K562 (cell line): Measurements from ENCODE around the gene GP1BB. TPM values are rescaled to one million over a fixed set of nuclear protein-coding genes. Genes with fewer than 3 reads are reported as not detected.

Experiments
- BDP1 ChIP-seq: IDR thresholded peaks from 3 replicates; pipeline ENCODE4 v1.6.1; 2011; ENCODE audit not compliant: insufficient read length, insufficient read depth
- ELF4 ChIP-seq: fragments of 450-650 bp; formaldehyde crosslinking; IDR thresholded peaks from 2 replicates; pipeline ENCODE4 v1.4.0; 2022; ENCODE audit warnings: missing genetic modification characterization
- HSF4 ChIP-seq: fragments of 250-450 bp; sonication (Bioruptor Pico); IDR thresholded peaks from 2 replicates; pipeline ENCODE4 v2.1.2; 2022; ENCODE audit warnings: mild to moderate bottlenecking, moderate library complexity, borderline replicate concordance
- MTF1 ChIP-seq: fragments of 250-450 bp; sonication (Bioruptor Pico); IDR thresholded peaks from 2 replicates; pipeline ENCODE4 v1.9.0; 2021; ENCODE audit warnings: moderate library complexity, mild to moderate bottlenecking, inconsistent platforms, borderline replicate concordance
- NR4A1 ChIP-seq, 2 experiments: fragments of 250-450 bp in 1 of 2; fragments of 450-650 bp in 1 of 2; sonication (Bioruptor Pico) in 1 of 2; IDR thresholded peaks; 2 replicates each; pipeline versions ENCODE4 v1.4.0 to v1.6.1; 2016 to 2020; ENCODE audit warnings: mild to moderate bottlenecking in 2 of 2, missing compliant biosample characterization in 1 of 2, missing genetic modification characterization in 1 of 2, moderate library complexity in 1 of 2
- POLR2B ChIP-seq: fragments of 450-650 bp; IDR thresholded peaks from 2 replicates; pipeline ENCODE4 v1.6.1; 2018; ENCODE audit warnings: low read depth; ENCODE audit not compliant: partially characterized antibody
- POLR2G ChIP-seq: fragments of 200-400 bp; formaldehyde crosslinking; IDR thresholded peaks from 2 replicates; pipeline ENCODE4 v1.6.1; 2017; ENCODE audit warnings: low read depth, mild to moderate bottlenecking, antibody characterized with exemption, low read length, moderate library complexity
- RBFOX2 ChIP-seq: fragments of 200-400 bp; formaldehyde crosslinking; IDR thresholded peaks from 2 replicates; pipeline ENCODE4 v1.6.1; 2017; ENCODE audit warnings: low read depth, mild to moderate bottlenecking, low read length, moderate library complexity
- SMARCE1 ChIP-seq: fragments of 450-650 bp; IDR thresholded peaks from 2 replicates; pipeline ENCODE4 v1.7.1; 2016; ENCODE audit warnings: mild to moderate bottlenecking
- TBL1XR1 ChIP-seq, 2 experiments: IDR thresholded peaks; 2 replicates each; pipeline ENCODE4 v1.6.1; 2012; ENCODE audit warnings: improper control_type of control experiment in 2 of 2, low read length in 2 of 2, mild to moderate bottlenecking in 1 of 2
- TCF7L2 ChIP-seq: fragments of 150-350 bp; IDR thresholded peaks from 2 replicates; pipeline ENCODE4 v1.6.1; 2016; ENCODE audit warnings: low read depth, mild to moderate bottlenecking, low read length, moderate library complexity
- XRCC5 ChIP-seq: fragments of 200-400 bp; formaldehyde crosslinking; IDR thresholded peaks from 2 replicates; pipeline ENCODE4 v1.6.1; 2017; ENCODE audit warnings: low read depth, mild to moderate bottlenecking, low read length
- ZKSCAN1 ChIP-seq: fragments of 150-350 bp; IDR thresholded peaks from 2 replicates; pipeline ENCODE4 v1.6.1; 2016; ENCODE audit warnings: low read depth, low read length
- ZNF586 ChIP-seq: fragments of 450-650 bp; formaldehyde crosslinking; conservative IDR thresholded peaks from 2 replicates; pipeline ENCODE4 v1.4.0; 2020; ENCODE audit warnings: mild to moderate bottlenecking, moderate library complexity
- ZNF76 ChIP-seq: fragments of 250-450 bp; sonication (Bioruptor Pico); IDR thresholded peaks from 2 replicates; pipeline ENCODE4 v1.4.0; 2020; ENCODE audit warnings: mild to moderate bottlenecking, moderate library complexity, borderline replicate concordance
- ZNF77 ChIP-seq: fragments of 250-450 bp; sonication (Bioruptor Pico); IDR thresholded peaks from 2 replicates; pipeline ENCODE4 v1.5.0; 2020
- polyA plus RNA-seq, 8 experiments: library from polyadenylated mRNA; depleted of rRNA in 4 of 8; stranded (reverse) in 5 of 8; unstranded in 3 of 8; fragments of >200 nt; fragmentation: Nextera tagmentation in 2 of 8; fragmentation: Illumina TruSeq in 1 of 8; extraction: Ambion mirVana in 2 of 8; extraction: Trizol in 1 of 8; gene quantifications; 2 replicates each; pipeline versions ENCODE4 v1.2.1 to v1.2.3, GENCODE V29; 2011 to 2014; ENCODE audit warnings: inconsistent platforms in 1 of 8, missing spikeins in 1 of 8
- total RNA-seq, 7 experiments: library from RNA; depleted of rRNA in 6 of 7; stranded (reverse); fragments of >200 nt in 6 of 7; fragmentation: Illumina TruSeq in 2 of 7; extraction: Trizol in 2 of 7; gene quantifications; 2 replicates each; pipeline versions ENCODE4 v1.2.1 to v1.2.3, GENCODE V29; 2011 to 2021; ENCODE audit warnings: low replicate concordance in 1 of 7
- TF ChIP-seq, protein P1 (sequence below): fragments of 250-450 bp; sonication (Bioruptor Pico); IDR thresholded peaks from 2 replicates; pipeline ENCODE4 v1.9.0; 2021; ENCODE audit warnings: mild to moderate bottlenecking, inconsistent platforms
- TF ChIP-seq, protein P2 (sequence below), 2 experiments: fragments of 200-800 bp in 1 of 2; sonication (Bioruptor generic) in 1 of 2; sonication (generic) in 1 of 2; formaldehyde crosslinking in 1 of 2; IDR thresholded peaks in 1 of 2; conservative IDR thresholded peaks in 1 of 2; 2 replicates each; pipeline versions ENCODE4 v1.5.0 to v1.6.1; 2016 to 2020; ENCODE audit warnings: missing compliant biosample characterization in 1 of 2, missing genetic modification characterization in 1 of 2, missing genetic modification reagents in 1 of 2
- TF ChIP-seq, protein P3 (sequence below): fragments of 450-650 bp; conservative IDR thresholded peaks from 2 replicates; pipeline ENCODE4 v1.6.1; 2016; ENCODE audit warnings: missing genetic modification characterization, low read depth, mild to moderate bottlenecking, control low read depth, missing compliant biosample characterization
- TF ChIP-seq, protein P4 (sequence below): conservative IDR thresholded peaks from 2 replicates; pipeline ENCODE4 v1.6.1; 2011; ENCODE audit warnings: low read depth, mild to moderate bottlenecking, low read length; ENCODE audit not compliant: control insufficient read depth

The GP1BB gene
- total and polyA plus RNA-seq, 9 of the 15 experiments (the other 6 are each of a cell fraction or from before 2014, with no cell fraction given) = 0.69 to 162 (median 2.8) TPM

DNA sequence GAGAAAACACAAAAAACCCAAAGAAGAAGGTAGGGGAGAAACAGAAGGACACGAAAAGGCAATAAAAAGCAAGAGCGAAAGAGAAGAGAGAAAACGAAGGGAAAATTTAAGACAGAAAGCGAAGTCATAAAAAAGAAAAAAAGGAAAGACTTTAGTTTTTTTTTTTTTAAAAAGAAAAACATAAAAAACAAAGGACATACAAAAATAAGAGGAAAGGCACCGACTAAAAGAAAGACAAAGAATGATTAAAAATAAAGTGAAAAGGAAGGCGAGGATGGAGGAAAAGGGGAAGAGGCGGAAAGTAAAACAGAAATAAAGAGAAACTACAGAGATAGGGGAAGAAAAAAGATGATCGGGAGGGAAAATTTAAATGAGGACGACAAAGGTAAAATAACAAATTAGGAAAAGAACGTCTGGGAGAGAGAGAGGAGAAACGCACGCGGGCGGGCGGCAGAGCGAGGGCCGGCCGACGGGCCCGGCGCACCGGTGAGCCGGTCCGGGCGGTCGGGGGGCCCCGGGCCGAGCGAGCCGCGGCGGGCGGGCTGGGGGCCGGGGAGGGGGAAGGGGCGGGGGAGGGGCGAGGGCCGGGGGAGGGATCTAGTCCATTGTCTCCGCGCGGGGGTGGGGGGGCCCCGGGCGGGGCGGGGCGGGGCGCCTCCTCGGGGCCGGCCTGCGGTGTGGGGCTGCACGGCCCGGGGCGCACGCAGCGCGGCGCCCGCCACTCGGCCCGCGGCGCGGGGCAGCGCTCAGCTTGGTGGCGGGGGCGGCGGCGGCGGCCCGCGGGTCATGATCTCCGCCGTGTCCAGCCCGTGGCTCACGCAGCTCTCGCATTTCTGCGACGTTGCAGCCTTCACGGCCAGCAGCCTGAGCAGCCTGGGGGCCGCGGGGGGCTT lies 37.0 kb downstream of the GP1BB start, which contains the start of gene TBX1 (continued):
- TF ChIP-seq, protein P1, sequence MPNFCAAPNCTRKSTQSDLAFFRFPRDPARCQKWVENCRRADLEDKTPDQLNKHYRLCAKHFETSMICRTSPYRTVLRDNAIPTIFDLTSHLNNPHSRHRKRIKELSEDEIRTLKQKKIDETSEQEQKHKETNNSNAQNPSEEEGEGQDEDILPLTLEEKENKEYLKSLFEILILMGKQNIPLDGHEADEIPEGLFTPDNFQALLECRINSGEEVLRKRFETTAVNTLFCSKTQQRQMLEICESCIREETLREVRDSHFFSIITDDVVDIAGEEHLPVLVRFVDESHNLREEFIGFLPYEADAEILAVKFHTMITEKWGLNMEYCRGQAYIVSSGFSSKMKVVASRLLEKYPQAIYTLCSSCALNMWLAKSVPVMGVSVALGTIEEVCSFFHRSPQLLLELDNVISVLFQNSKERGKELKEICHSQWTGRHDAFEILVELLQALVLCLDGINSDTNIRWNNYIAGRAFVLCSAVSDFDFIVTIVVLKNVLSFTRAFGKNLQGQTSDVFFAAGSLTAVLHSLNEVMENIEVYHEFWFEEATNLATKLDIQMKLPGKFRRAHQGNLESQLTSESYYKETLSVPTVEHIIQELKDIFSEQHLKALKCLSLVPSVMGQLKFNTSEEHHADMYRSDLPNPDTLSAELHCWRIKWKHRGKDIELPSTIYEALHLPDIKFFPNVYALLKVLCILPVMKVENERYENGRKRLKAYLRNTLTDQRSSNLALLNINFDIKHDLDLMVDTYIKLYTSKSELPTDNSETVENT (CRISPR knock-in tag) = peak; percentile 30; the same call in 1 of the 2 replicates
- TF ChIP-seq ELF4 (CRISPR knock-in tag) (peak; percentile 87), BDP1 (no peak), POLR2G (peak; percentile 72), HSF4 (CRISPR knock-in tag) (no peak), ZNF586 (CRISPR knock-in tag) (0 out of 2 replicates have a peak, but pooled peaks have one; percentile 5), NR4A1 (CRISPR knock-in tag; IDR thresholded peaks at IDR 0.05) (no peak), NR4A1 (tag; IDR thresholded peaks at IDR 0.05) (no peak), MTF1 (CRISPR knock-in tag) (no peak), ZNF76 (CRISPR knock-in tag) (no peak), RBFOX2 (peak; percentile 51; the same call in 1 of the 2 replicates), ZKSCAN1 (no peak), XRCC5 (no peak), ZNF77 (CRISPR knock-in tag) (no peak), SMARCE1 (peak; percentile 88), TBL1XR1 (IDR thresholded peaks at IDR 0.05; ENCODE audit: low read length in 2 of 2) (peak in 1 of 2 experiments; percentile 54; a peak in 1 of 4 replicates), TCF7L2 (no peak), POLR2B (peak; percentile 58)
- TF ChIP-seq, protein P2, sequence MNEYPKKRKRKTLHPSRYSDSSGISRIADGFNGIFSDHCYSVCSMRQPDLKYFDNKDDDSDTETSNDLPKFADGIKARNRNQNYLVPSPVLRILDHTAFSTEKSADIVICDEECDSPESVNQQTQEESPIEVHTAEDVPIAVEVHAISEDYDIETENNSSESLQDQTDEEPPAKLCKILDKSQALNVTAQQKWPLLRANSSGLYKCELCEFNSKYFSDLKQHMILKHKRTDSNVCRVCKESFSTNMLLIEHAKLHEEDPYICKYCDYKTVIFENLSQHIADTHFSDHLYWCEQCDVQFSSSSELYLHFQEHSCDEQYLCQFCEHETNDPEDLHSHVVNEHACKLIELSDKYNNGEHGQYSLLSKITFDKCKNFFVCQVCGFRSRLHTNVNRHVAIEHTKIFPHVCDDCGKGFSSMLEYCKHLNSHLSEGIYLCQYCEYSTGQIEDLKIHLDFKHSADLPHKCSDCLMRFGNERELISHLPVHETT (CRISPR knock-in tag; conservative IDR thresholded peaks at IDR 0.05 in 1 of 2, IDR thresholded peaks at IDR 0.05 in 1 of 2) = no peak; a peak in 1 of 4 replicates
- TF ChIP-seq, protein P3, sequence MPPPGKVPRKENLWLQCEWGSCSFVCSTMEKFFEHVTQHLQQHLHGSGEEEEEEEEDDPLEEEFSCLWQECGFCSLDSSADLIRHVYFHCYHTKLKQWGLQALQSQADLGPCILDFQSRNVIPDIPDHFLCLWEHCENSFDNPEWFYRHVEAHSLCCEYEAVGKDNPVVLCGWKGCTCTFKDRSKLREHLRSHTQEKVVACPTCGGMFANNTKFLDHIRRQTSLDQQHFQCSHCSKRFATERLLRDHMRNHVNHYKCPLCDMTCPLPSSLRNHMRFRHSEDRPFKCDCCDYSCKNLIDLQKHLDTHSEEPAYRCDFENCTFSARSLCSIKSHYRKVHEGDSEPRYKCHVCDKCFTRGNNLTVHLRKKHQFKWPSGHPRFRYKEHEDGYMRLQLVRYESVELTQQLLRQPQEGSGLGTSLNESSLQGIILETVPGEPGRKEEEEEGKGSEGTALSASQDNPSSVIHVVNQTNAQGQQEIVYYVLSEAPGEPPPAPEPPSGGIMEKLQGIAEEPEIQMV (tag) = peak; percentile 91
- TF ChIP-seq, protein P4, sequence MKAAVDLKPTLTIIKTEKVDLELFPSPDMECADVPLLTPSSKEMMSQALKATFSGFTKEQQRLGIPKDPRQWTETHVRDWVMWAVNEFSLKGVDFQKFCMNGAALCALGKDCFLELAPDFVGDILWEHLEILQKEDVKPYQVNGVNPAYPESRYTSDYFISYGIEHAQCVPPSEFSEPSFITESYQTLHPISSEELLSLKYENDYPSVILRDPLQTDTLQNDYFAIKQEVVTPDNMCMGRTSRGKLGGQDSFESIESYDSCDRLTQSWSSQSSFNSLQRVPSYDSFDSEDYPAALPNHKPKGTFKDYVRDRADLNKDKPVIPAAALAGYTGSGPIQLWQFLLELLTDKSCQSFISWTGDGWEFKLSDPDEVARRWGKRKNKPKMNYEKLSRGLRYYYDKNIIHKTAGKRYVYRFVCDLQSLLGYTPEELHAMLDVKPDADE = 0 out of 2 replicates have a peak, but pooled peaks have one; percentile 13
